ENCODE data around the gene SLC2A13. TPM values are rescaled to one million over a fixed set of nuclear protein-coding genes. Genes with fewer than 3 reads are reported as not detected.

The SLC2A13 gene
- total and polyA plus RNA-seq, 2 donors (not counting 3 experiments of a cell fraction or from before 2014, with no cell fraction given) = 1.2 to 4.9 TPM

GRCh38 chr12:40010899-40011774 is 94.7 kb downstream of the SLC2A13 start:
- dilution Hi-C loops (cut with MboI; ENCODE audit: extremely low pct_ligation_motif_present, low sequenced_read_pairs) = no loop called here

More at GRCh38 chr12:40010899-40011774, 94.7 kb downstream of the SLC2A13 start:
- CTCF ChIA-PET = interaction anchor here (0.7 to 6.2 kb wide), 53 partner anchors 8 to 910 kb away, joined by 3 to 189 read pairs (median 4); partner anchors contain the start of gene SLC2A13
- Histone ChIP-seq H4K20me1 (replicated peaks; ENCODE audit: control insufficient read depth, extremely low read depth, insufficient read depth, low read length) (no peaks in the 10 kb centered on the region), H3K9me1 (replicated peaks; ENCODE audit: control insufficient read depth, extremely low read depth, insufficient read depth, low read length) (no peaks in the 10 kb centered on the region), H3K4me1 (ENCODE audit: control insufficient read depth, extremely low read depth, insufficient read depth, low read length) (no peaks in the 10 kb centered on the region), H2AFZ (ENCODE audit: low read depth, low read length) (peak overlapping the region; percentile 95), H3K27me3 (ENCODE audit: control insufficient read depth in 2 of 2, insufficient read depth in 2 of 2, low read length in 2 of 2) (no peaks in the 10 kb centered on the region), H3K4me2 (ENCODE audit: insufficient read depth, low read length) (peak overlapping the region; percentile 82), H3K27ac (ENCODE audit: insufficient read depth, low read depth, low read length) (no peak overlapping the region), H3K4me3 (replicated peaks in 1 of 3; ENCODE audit: insufficient read depth in 1 of 3, low read depth in 1 of 3, low read length in 3 of 3) (peak overlapping the region in 1 of 3 experiments; percentile 30), H3K79me2 (ENCODE audit: control insufficient read depth, insufficient read depth, low read length) (no peaks in the 10 kb centered on the region), H3K36me3 (ENCODE audit: control insufficient read depth in 2 of 2, extremely low read depth in 1 of 2, insufficient read depth in 2 of 2, low read length in 2 of 2) (no peaks in the 10 kb centered on the region), H3K9ac (replicated peaks; ENCODE audit: extremely low read depth, insufficient read depth, low read length) (no peak overlapping the region), H3K9me3 (replicated peaks; ENCODE audit: control insufficient read depth, insufficient read depth, low read length) (no peaks in the 10 kb centered on the region)
- FAIRE-seq (peak; percentile 28), DNase-seq (ENCODE audit: low read depth, low spot score) (peak; percentile 63)
- BruUV-seq (replicated peaks) = no TSS peak
- intact Hi-C loops (cut with micrococcal nuclease) = loop anchor here (1.0 kb wide), 2 partner anchors 96 to 302 kb away; no protein-coding TSS in a partner anchor
- peak; percentile 72 to 76 for TF ChIP-seq CTCF (IDR thresholded peaks at IDR 0.05; ENCODE audit: extremely low read depth in 1 of 2, insufficient read depth in 1 of 2, low read depth in 1 of 2, low read length in 2 of 2)
- TF ChIP-seq, protein P1, sequence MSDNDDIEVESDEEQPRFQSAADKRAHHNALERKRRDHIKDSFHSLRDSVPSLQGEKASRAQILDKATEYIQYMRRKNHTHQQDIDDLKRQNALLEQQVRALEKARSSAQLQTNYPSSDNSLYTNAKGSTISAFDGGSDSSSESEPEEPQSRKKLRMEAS (IDR thresholded peaks at IDR 0.05; ENCODE audit: insufficient read depth, insufficient read length) = no peak
- POLR2A ChIA-PET = interaction anchor here (0.5 to 0.7 kb wide), 2 partner anchors 95 to 97 kb away, joined by 3 to 4 read pairs; partner anchors contain the start of gene SLC2A13
